ENCODE measurements around the gene FAM83B. TPM values are rescaled to one million over a fixed set of nuclear protein-coding genes. Genes with fewer than 3 reads are reported as not detected.

FAM83B gene
- total RNA-seq, 1 donor from 2014 or later = not detected

- H3K27me3 ChIP-seq = no peaks in the 10 kb centered on the region
- no peaks in the 10 kb centered on the region for H3K4me1 ChIP-seq
- H3K9me3 ChIP-seq = no peaks in the 10 kb centered on the region
- H3K36me3 ChIP-seq = no peaks in the 10 kb centered on the region
- H3K27ac ChIP-seq = no peak overlapping the region
- DNase-seq (ENCODE audit: low spot score in 2 of 2) = no peak
- intact Hi-C loops (cut with DNase I) = no loop called here
- no peak overlapping the region for H3K4me3 ChIP-seq
- TF ChIP-seq, protein P1, sequence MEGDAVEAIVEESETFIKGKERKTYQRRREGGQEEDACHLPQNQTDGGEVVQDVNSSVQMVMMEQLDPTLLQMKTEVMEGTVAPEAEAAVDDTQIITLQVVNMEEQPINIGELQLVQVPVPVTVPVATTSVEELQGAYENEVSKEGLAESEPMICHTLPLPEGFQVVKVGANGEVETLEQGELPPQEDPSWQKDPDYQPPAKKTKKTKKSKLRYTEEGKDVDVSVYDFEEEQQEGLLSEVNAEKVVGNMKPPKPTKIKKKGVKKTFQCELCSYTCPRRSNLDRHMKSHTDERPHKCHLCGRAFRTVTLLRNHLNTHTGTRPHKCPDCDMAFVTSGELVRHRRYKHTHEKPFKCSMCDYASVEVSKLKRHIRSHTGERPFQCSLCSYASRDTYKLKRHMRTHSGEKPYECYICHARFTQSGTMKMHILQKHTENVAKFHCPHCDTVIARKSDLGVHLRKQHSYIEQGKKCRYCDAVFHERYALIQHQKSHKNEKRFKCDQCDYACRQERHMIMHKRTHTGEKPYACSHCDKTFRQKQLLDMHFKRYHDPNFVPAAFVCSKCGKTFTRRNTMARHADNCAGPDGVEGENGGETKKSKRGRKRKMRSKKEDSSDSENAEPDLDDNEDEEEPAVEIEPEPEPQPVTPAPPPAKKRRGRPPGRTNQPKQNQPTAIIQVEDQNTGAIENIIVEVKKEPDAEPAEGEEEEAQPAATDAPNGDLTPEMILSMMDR (IDR thresholded peaks at IDR 0.05) = no peak
Measured at GRCh38 chr6:54861905-54862616, 15.5 kb downstream of the FAM83B start.

DNA sequence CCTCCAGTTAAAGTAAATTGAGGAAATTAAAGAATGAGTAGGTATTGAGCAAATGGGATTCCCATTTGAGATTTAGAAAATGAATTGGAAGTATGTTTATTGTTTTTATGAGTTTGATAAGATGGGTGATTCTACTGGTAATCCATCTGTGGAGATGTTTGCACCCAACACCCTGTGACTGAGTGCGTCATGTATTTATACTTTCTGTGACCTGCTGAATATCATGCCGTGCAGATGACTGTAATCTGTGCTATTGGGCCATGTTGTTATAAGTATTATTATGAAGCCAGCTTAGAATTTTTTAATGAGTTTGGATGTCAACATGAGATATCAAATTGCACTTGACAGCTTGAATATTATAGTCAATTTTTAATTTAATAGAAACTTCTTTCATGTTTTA, 17.7 kb downstream of the FAM83B start:
- Histone ChIP-seq H3K36me3 (no peaks in the 10 kb centered on the region), H3K27me3 (no peaks in the 10 kb centered on the region), H3K4me1 (no peaks in the 10 kb centered on the region), H3K9me3 (no peaks in the 10 kb centered on the region), H3K27ac (no peak overlapping the region), H3K4me3 (no peak overlapping the region)
- no peak for DNase-seq (ENCODE audit: low spot score in 2 of 2)
- intact Hi-C loops (cut with DNase I) = no loop called here
- TF ChIP-seq, protein P1 (IDR thresholded peaks at IDR 0.05) = no peak

- H3K4me3 ChIP-seq = no peak overlapping the region
- no peaks in the 10 kb centered on the region for H3K4me1 ChIP-seq
- H3K27me3 ChIP-seq = no peaks in the 10 kb centered on the region
- intact Hi-C loops (cut with DNase I) = no loop called here
- TF ChIP-seq, protein P1 (IDR thresholded peaks at IDR 0.05) = no peak
- no peaks in the 10 kb centered on the region for H3K36me3 ChIP-seq
- H3K9me3 ChIP-seq = no peaks in the 10 kb centered on the region
- no peak overlapping the region for H3K27ac ChIP-seq
- no peak for DNase-seq (ENCODE audit: low spot score in 2 of 2)
Measured at GRCh38 chr6:54865091-54865631, 18.6 kb downstream of the FAM83B start.

GRCh38 chr6:54868556-54868955, 22.0 kb downstream of the FAM83B start:
- no peak overlapping the region for H3K4me3 ChIP-seq
- no peaks in the 10 kb centered on the region for H3K36me3 ChIP-seq
- H3K27me3 ChIP-seq = no peaks in the 10 kb centered on the region
- intact Hi-C loops (cut with DNase I) = no loop called here
- no peak for DNase-seq (ENCODE audit: low spot score in 2 of 2)
- no peak overlapping the region for H3K27ac ChIP-seq
- H3K9me3 ChIP-seq = no peaks in the 10 kb centered on the region
- H3K4me1 ChIP-seq = no peaks in the 10 kb centered on the region
- TF ChIP-seq, protein P1 (IDR thresholded peaks at IDR 0.05) = no peak

DNA sequence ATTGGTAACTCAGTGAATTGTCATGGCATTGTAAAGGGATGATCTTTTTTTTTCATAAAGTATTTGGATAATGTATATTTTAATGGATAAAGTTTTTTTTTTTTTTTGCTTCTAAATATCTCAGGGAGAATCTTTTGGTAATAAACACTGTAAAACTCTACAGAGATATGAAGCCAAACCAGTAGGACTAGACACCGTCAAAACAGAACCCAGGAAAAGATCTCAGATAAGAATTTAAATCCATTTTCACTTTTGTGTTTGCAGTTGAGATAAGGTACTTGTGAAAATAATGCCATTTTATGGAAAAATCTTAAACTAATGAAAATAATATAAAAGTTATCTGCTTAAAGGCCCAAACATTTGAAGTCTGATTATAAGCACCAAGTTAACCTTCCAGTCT, 27.0 kb downstream of the FAM83B start:
- TF ChIP-seq, protein P1 (IDR thresholded peaks at IDR 0.05) = no peak
- DNase-seq (ENCODE audit: low spot score in 2 of 2) = no peak
- intact Hi-C loops (cut with DNase I) = no loop called here
- H3K27me3 ChIP-seq = no peaks in the 10 kb centered on the region
- H3K36me3 ChIP-seq = no peaks in the 10 kb centered on the region
- no peak overlapping the region for H3K27ac ChIP-seq
- H3K4me1 ChIP-seq = no peaks in the 10 kb centered on the region
- no peaks in the 10 kb centered on the region for H3K9me3 ChIP-seq
- no peak overlapping the region for H3K4me3 ChIP-seq
